Esophagus (tissue), 2 donors: ENCODE measurements around the gene GBP5. TPM values are rescaled to one million over a fixed set of nuclear protein-coding genes. Genes with fewer than 3 reads are reported as not detected.
"Not testable (repeated sequence)": the region's sequence is repeated elsewhere in the genome, so short reads cannot be mapped to it uniquely, and the experiment has no call there.

Experiments used
- H3K27ac ChIP-seq, 2 donors: one replicate each; pipeline ENCODE4 v1.5.1; 2013; ENCODE audit warnings: low read depth in 2 of 2, mild to moderate bottlenecking in 2 of 2, inconsistent platforms in 1 of 2, low read length in 1 of 2, moderate library complexity in 1 of 2
- H3K27me3 ChIP-seq, 2 donors: one replicate each; pipeline ENCODE4 v1.6.1; 2013; ENCODE audit warnings: low read length in 2 of 2, control low read depth in 1 of 2, mild to moderate bottlenecking in 1 of 2; ENCODE audit not compliant: insufficient read depth in 2 of 2, control insufficient read depth in 1 of 2
- H3K36me3 ChIP-seq, 2 donors: one replicate each; pipeline ENCODE4 v1.6.1; 2013; ENCODE audit warnings: low read length in 1 of 2; ENCODE audit not compliant: control insufficient read depth in 2 of 2, insufficient read depth in 2 of 2
- H3K4me1 ChIP-seq, 2 donors: one replicate each; pipeline ENCODE4 v1.6.1; 2013; ENCODE audit warnings: low read length in 1 of 2; ENCODE audit not compliant: control insufficient read depth in 2 of 2, insufficient read depth in 2 of 2
- H3K4me3 ChIP-seq, 2 donors: one replicate each; pipeline ENCODE4 v1.5.1; 2013; ENCODE audit warnings: low read length in 2 of 2, mild to moderate bottlenecking in 2 of 2, low read depth in 1 of 2, moderate library complexity in 1 of 2
- H3K9me3 ChIP-seq, 2 donors: one replicate each; pipeline ENCODE4 v1.6.1; 2013; ENCODE audit warnings: mild to moderate bottlenecking in 2 of 2, low read depth in 1 of 2, low read length in 1 of 2, moderate library complexity in 1 of 2; ENCODE audit not compliant: control insufficient read depth in 2 of 2, insufficient read depth in 1 of 2
- WGBS, 2 donors: extraction: QIAGEN DNeasy Blood & Tissue Kit; methylation state at CpG; one replicate each; pipeline ENCODE4 v1.1.7; 2013; 5-methylcytosine and 5-hydroxymethylcytosine counted together
- polyA plus RNA-seq, 2 donors: library from polyadenylated mRNA; stranded (reverse); fragments of 200-250 nt; gene quantifications; one replicate each; pipeline ENCODE4 v1.2.3, GENCODE V29; 2013
- donor health status: healthy with polysubstance abuse.
- donor health status: Bipolar disorder and iron deficiency.

GBP5 gene
- polyA plus RNA-seq, 2 donors, result 0.92 to 1.4 TPM

DNA sequence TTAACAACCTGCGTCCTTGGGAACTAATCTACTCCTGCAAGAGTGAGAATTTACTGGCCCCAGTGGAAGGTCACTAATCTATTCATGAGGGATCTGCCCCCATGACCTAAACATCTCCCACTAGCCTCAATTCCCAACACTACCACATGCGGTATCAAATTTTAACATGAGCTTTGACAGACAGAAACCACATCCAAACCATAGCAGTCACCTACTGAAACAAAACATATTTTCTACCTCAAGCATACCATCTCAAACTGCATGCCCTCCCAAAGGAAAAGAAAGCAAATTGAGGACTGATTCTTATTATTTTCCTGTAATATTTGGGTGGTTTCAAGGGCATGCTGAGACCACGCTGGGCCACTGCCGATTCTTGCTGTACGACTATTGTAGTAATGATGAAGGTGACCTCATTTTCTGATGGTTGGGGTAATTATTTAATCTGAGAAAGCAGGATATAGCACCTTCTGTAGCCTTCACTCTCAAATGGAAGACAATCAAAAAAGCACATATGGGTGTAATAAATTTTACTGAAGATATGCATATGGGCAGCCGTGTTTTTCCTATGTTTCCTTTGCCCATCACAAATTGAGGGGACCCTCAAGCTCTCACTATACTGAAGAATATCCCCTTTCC is 13.2 kb upstream of the GBP5 start:
- 88 to 89% methylated on average over 6 of the region's 6 CpGs for WGBS, 2 donors

DNA sequence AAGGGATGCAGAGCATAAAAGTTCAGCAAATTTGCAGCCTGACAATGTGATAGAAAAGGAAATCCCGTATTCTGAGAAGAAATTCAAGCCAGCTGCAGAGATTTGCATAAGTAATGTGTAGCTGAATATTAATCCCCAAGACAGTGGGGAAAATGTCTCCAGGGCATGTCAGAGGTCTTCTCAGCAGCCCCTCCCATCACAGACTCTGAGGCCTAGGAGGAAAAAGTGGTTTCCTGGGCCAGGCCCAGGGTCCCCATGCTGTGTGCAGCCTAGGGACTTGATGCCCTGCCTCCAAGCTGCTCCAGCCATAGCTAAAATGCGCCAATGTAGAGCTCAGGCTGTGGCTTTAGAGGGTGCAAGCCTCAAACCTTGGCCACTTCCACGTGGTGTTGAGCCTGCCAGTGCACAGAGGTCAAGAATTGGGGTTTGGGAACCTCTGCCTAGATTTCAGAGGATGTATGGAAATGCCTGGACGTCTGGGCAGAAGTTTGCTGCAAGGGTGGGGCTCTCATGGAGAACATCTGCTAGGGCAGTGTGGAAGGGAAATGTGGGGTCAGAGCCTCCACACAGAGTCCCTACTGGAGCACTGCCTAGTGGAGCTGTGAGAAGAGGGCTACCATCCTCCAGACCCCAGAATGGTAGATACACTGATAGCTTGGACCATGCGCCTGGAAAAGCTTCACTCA is 11.6 kb upstream of the GBP5 start:
- not testable (repeated sequence) for H3K27ac ChIP-seq, H3K9me3 ChIP-seq, H3K36me3 ChIP-seq, H3K27me3 ChIP-seq, H3K4me1 ChIP-seq, H3K4me3 ChIP-seq
- WGBS, 2 donors, result 73 to 82% methylated on average over 5 of the region's 5 CpGs

More for the DNA sequence above, 13.2 kb upstream of the GBP5 start:
- no peaks in the 10 kb centered on the region for H3K36me3 ChIP-seq
- no peak overlapping the region for H3K27ac ChIP-seq
- no peaks in the 10 kb centered on the region for H3K4me1 ChIP-seq
- H3K9me3 ChIP-seq, result no peaks in the 10 kb centered on the region
- no peak overlapping the region for H3K4me3 ChIP-seq
- H3K27me3 ChIP-seq, result no peaks in the 10 kb centered on the region

DNA sequence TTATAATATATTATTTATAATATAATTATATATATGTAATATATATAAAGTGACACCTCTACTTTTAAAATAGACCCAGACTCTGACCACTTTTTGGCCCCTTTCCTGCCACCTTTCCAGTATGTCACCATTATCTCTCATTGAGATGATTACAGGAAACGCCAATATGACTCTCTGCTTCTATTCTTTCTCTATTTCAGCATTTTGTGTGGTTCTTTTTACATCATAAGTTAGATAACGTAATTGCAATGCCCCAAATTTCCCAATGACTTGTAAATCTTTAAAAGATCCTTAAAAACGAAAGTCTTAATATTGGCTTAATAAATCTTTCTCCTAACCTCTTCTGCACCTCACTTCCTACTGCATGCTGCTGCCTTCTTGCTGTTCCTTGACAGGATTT is 8.1 kb upstream of the GBP5 start:
- H3K27me3 ChIP-seq, result no peaks in the 10 kb centered on the region
- no peaks in the 10 kb centered on the region for H3K4me1 ChIP-seq
- H3K27ac ChIP-seq, result no peak overlapping the region
- no peaks in the 10 kb centered on the region for H3K36me3 ChIP-seq
- no peak overlapping the region for H3K4me3 ChIP-seq
- no peaks in the 10 kb centered on the region for H3K9me3 ChIP-seq
- WGBS, 2 donors, result 68 to 85% methylated on average over 3 of the region's 3 CpGs

DNA sequence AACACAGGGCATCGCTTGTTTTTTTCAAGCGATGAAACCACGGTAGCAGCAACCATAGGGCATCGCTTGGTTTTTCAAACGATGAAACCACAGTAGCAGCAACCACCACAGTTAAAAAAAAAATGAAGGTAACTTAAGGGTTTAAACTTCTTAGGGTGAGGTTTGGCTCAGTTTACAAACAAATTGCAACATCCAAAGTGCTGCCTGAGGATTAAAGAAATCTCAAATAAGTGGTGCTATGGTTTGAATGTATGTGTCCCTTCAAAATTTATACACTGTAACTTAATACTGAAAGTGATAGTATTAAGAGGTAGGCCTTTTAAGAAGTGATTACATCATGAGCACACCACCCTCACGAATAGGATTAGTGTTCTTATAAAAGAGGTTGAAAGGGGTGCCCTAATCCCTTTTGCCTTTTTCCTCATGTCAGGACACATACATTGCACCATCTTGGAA is 6.4 kb upstream of the GBP5 start:
- H3K27ac ChIP-seq, result no peak overlapping the region
- no peaks in the 10 kb centered on the region for H3K36me3 ChIP-seq
- 68 to 70% methylated on average over 6 of the region's 6 CpGs for WGBS, 2 donors
- no peaks in the 10 kb centered on the region for H3K9me3 ChIP-seq
- H3K27me3 ChIP-seq, result no peaks in the 10 kb centered on the region
- H3K4me3 ChIP-seq, result no peak overlapping the region
- no peaks in the 10 kb centered on the region for H3K4me1 ChIP-seq

DNA sequence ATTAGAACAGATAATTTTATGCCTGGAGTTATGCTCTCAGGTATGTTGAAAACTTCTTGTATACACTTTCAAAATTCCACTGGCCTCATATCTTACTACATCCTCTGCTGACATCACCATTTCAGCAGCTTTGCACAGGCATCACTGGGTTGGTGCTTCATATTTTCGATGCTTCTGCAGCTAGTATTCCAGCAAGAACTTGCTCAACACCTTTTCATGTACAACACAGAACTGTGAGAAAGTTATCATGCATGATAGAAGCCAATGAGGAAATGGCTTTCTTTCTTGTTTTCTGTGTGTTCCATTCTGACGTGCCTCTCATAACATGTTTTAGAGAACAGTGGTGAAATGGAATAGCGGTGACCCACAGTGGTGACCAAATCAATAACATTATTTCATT is 5.1 kb upstream of the GBP5 start:
- Histone ChIP-seq H3K4me3 (no peak overlapping the region), H3K36me3 (no peaks in the 10 kb centered on the region), H3K9me3 (peaks cover 0 to 2% of the 10 kb centered on the region in 2 donors), H3K4me1 (peaks cover 0 to 4% of the 10 kb centered on the region in 2 donors), H3K27ac (no peak overlapping the region), H3K27me3 (no peaks in the 10 kb centered on the region)
- WGBS, 2 donors, result 64 to 76% methylated on average over 3 of the region's 3 CpGs

DNA sequence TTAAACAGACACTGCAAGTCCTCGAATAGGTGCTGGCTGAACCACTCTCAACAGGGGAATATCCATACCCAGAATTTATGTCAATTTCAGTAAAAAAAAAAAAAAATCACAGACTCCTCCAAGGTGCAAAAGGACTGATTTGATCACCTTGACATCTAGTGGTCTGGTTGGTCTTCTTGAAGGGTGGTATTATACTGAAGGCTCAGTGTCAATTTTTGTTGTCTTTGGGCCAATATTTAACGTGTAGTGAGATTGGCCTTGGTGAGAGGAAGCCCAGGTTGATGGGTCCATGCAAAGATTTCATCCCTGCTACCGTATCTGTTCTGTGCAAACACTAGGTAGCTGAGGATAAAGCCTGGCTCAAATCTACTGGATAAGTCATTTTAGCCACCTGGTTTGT is 4.0 kb upstream of the GBP5 start:
- Histone ChIP-seq H3K4me1 (peaks cover 0 to 4% of the 10 kb centered on the region in 2 donors), H3K36me3 (no peaks in the 10 kb centered on the region), H3K27ac (no peak overlapping the region), H3K4me3 (no peak overlapping the region), H3K27me3 (no peaks in the 10 kb centered on the region), H3K9me3 (peaks cover 0 to 2% of the 10 kb centered on the region in 2 donors)
- 61 to 77% methylated on average over 3 of the region's 3 CpGs for WGBS, 2 donors

DNA sequence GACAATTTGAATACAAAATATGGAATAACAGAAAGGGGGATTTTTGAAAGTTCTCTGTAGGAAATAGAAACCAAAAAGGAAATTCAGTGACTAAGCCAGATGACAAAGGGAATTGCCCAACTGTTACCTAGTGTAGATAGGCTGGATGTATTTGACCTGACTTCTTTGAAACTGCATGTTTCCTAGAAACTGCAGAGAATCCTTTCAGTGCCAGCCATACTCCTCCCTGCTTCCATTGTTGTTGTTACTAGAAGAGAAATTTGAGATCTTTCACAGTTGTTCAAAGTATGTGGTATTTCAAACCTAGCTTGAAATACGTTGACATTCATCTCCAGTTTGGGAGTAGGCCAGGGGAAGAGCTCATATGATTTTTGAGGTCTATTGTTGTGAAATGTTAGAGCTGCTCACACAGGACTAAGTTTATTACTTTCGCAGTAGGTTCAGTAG is 1.8 kb upstream of the GBP5 start:
- WGBS, 2 donors, result 17 to 28% methylated on average over 2 of the region's 2 CpGs
- peak overlapping the region; percentile 68 to 86 for H3K27ac ChIP-seq
- H3K9me3 ChIP-seq, result peaks cover 0 to 2% of the 10 kb centered on the region in 2 donors
- no peaks in the 10 kb centered on the region for H3K36me3 ChIP-seq
- H3K4me3 ChIP-seq, result peak overlapping the region in 1 of 2 donors; percentile 19
- peaks cover 0 to 4% of the 10 kb centered on the region in 2 donors for H3K4me1 ChIP-seq
- no peaks in the 10 kb centered on the region for H3K27me3 ChIP-seq

DNA sequence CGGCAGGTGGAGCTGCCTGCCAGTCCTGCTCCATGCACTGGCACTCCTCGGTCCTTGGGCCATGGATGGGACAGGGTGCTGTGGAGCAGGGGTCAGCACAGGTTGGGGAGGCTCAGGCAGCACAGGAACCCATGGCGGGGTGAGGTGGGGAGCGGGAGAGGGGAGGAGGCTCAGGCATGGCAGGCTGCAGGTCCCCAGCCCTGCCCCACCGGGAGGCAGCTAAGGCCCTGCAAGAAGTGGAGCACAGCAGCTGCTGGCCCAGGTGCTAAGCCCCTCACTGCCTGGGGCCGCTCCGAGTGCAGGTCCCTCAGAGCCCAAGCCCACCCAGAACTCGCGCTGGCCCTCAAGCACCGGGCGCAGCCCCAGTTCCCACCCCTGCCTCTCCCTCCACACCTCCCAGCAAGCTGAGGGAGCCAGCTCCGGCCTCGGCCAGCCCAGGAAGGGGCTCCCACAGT is 691 bp upstream of the GBP5 start:
- Histone ChIP-seq H3K36me3 (no peaks in the 10 kb centered on the region), H3K27ac (peak overlapping the region in 1 of 2 donors; percentile 9), H3K9me3 (peaks cover 0 to 2% of the 10 kb centered on the region in 2 donors), H3K4me1 (peaks cover 0 to 4% of the 10 kb centered on the region in 2 donors), H3K4me3 (no peak overlapping the region), H3K27me3 (no peaks in the 10 kb centered on the region)
- 89 to 93% methylated on average over 11 to 13 of the region's 13 CpGs for WGBS, 2 donors

DNA sequence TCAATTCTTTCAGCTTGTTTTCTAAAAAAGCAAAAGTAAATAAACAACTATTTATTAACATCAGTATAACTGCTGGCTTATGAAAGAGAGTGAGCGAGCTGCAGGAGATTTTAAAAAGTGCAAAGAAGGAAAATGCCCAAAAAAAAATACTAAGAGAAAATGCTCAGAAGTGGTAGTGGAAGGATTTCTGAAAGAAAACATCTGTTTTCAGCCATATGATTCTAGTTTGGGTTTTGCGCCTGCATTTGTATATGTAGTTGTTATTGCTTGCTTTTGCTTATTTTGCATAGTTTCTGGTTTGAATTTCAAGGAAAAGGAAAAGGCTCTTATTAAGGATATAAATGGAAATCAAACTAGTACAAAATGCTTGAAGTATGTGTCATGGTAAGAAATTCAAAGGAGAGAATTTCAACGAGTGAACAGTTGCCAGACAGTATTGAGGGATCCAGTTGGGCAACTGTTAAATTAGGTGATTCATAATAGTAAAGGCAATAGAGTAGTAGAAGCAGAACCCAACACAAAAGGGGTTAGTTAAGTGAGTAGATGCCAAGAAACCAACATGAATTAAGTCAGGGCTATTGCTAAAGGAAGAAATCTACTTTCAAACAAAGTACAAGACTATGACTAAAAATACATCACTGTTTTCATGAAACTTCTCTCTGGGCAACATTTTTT is 1.2 kb downstream of the GBP5 start:
- Histone ChIP-seq H3K4me1 (peaks cover 0 to 4% of the 10 kb centered on the region in 2 donors), H3K9me3 (peaks cover 0 to 2% of the 10 kb centered on the region in 2 donors), H3K4me3 (no peak overlapping the region), H3K27me3 (no peaks in the 10 kb centered on the region), H3K27ac (no peak overlapping the region), H3K36me3 (no peaks in the 10 kb centered on the region)
- WGBS, 2 donors, result 41 to 50% methylated on average over 3 of the region's 3 CpGs
